HEK293T (cell line): ENCODE data around the gene ZNF396.

Experiments
- CTCF ChIA-PET: fragments of 350-600 bp; formaldehyde crosslinking; extraction: SDS; loops from one replicate; lab custom pipeline; 2021; ENCODE audit warnings: antibody characterized with exemption, inconsistent platforms; lab: Yijun Ruan, JAX
- POLR2A ChIA-PET: fragments of 350-600 bp; formaldehyde crosslinking; extraction: SDS; loops from one replicate; lab custom pipeline; 2020; ENCODE audit warnings: antibody characterized with exemption, inconsistent platforms; lab: Yijun Ruan, JAX
- DNase-seq: peaks from one replicate; pipeline ENCODE4 v3.0.0; 2012; ENCODE audit warnings: mixed read lengths; ENCODE audit errors: extremely low spot score
- ARNT ChIP-seq: fragments of 450-650 bp; IDR thresholded peaks from 2 replicates; pipeline ENCODE4 v1.6.1; 2017; ENCODE audit warnings: mild to moderate bottlenecking
- BHLHE40 ChIP-seq: fragments of 450-650 bp; IDR thresholded peaks from 2 replicates; pipeline ENCODE4 v1.6.1; 2016; ENCODE audit warnings: mild to moderate bottlenecking, moderate library complexity, borderline replicate concordance
- CTBP1 ChIP-seq: fragments of 450-650 bp; IDR thresholded peaks from 2 replicates; pipeline ENCODE4 v1.6.1; 2016; ENCODE audit warnings: borderline replicate concordance
- ELF4 ChIP-seq: fragments of 450-650 bp; IDR thresholded peaks from 2 replicates; pipeline ENCODE4 v1.6.1; 2017; ENCODE audit warnings: antibody characterized with exemption
- FOXA1 ChIP-seq: fragments of 450-650 bp; IDR thresholded peaks from 2 replicates; pipeline ENCODE4 v1.6.1; 2016; ENCODE audit warnings: mild to moderate bottlenecking
- FOXK2 ChIP-seq: fragments of 450-650 bp; IDR thresholded peaks from 2 replicates; pipeline ENCODE4 v1.6.1; 2016; ENCODE audit warnings: mild to moderate bottlenecking
- FOXM1 ChIP-seq: fragments of 450-650 bp; IDR thresholded peaks from 2 replicates; pipeline ENCODE4 v1.6.1; 2017; ENCODE audit warnings: mild to moderate bottlenecking, borderline replicate concordance
- HDGF ChIP-seq: fragments of 450-650 bp; IDR thresholded peaks from 2 replicates; pipeline ENCODE4 v1.6.1; 2017; ENCODE audit warnings: antibody characterized with exemption, borderline replicate concordance
- L3MBTL2 ChIP-seq: fragments of 450-650 bp; conservative IDR thresholded peaks from 2 replicates; pipeline ENCODE4 v1.6.1; 2016; ENCODE audit warnings: mild to moderate bottlenecking
- LEF1 ChIP-seq: fragments of 450-650 bp; IDR thresholded peaks from 2 replicates; pipeline ENCODE4 v1.6.1; 2017; ENCODE audit warnings: mild to moderate bottlenecking, borderline replicate concordance
- NFRKB ChIP-seq: fragments of 450-650 bp; IDR thresholded peaks from 2 replicates; pipeline ENCODE4 v1.6.1; 2016; ENCODE audit warnings: mild to moderate bottlenecking, moderate library complexity
- SP1 ChIP-seq: fragments of 450-650 bp; IDR thresholded peaks from 2 replicates; pipeline ENCODE4 v1.6.1; 2017
- SUZ12 ChIP-seq: fragments of 450-650 bp; IDR thresholded peaks from 2 replicates; pipeline ENCODE4 v1.6.1; 2016; ENCODE audit warnings: mild to moderate bottlenecking
- TARDBP ChIP-seq: fragments of 450-650 bp; IDR thresholded peaks from 2 replicates; pipeline ENCODE4 v1.6.1; 2016
- ZNF384 ChIP-seq: fragments of 450-650 bp; IDR thresholded peaks from 2 replicates; pipeline ENCODE4 v1.6.1; 2016
- TF ChIP-seq, protein P1 (sequence below): fragments of 450-650 bp; IDR thresholded peaks from 2 replicates; pipeline ENCODE4 v1.6.1; 2016

The ZNF396 gene

GRCh38 chr18:35337286-35337685 is 39.9 kb downstream of the ZNF396 start:
- no peak for DNase-seq
- TF ChIP-seq HDGF (no peak), FOXM1 (no peak), SUZ12 (no peak), ARNT (no peak)
- TF ChIP-seq, protein P1, sequence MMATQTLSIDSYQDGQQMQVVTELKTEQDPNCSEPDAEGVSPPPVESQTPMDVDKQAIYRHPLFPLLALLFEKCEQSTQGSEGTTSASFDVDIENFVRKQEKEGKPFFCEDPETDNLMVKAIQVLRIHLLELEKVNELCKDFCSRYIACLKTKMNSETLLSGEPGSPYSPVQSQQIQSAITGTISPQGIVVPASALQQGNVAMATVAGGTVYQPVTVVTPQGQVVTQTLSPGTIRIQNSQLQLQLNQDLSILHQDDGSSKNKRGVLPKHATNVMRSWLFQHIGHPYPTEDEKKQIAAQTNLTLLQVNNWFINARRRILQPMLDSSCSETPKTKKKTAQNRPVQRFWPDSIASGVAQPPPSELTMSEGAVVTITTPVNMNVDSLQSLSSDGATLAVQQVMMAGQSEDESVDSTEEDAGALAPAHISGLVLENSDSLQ: no peak
- ChIA-PET POLR2A (no interaction called here), CTCF (no interaction called here)

- DNase-seq: no peak
- ChIA-PET POLR2A (no interaction called here), CTCF (no interaction called here)
- TF ChIP-seq TARDBP: no peak
- TF ChIP-seq FOXA1: no peak
- no peak for TF ChIP-seq SUZ12
- TF ChIP-seq ZNF384: no peak
- no peak for TF ChIP-seq BHLHE40
- no peak for TF ChIP-seq LEF1
- TF ChIP-seq ARNT: no peak
- TF ChIP-seq NFRKB: no peak
- TF ChIP-seq ELF4: no peak
- no peak for TF ChIP-seq HDGF
- TF ChIP-seq, protein P1: no peak
- no peak for TF ChIP-seq FOXM1
- TF ChIP-seq FOXK2: no peak
- TF ChIP-seq SP1: no peak
Observed at GRCh38 chr18:35335866-35336265, 41.3 kb downstream of the ZNF396 start.

DNA sequence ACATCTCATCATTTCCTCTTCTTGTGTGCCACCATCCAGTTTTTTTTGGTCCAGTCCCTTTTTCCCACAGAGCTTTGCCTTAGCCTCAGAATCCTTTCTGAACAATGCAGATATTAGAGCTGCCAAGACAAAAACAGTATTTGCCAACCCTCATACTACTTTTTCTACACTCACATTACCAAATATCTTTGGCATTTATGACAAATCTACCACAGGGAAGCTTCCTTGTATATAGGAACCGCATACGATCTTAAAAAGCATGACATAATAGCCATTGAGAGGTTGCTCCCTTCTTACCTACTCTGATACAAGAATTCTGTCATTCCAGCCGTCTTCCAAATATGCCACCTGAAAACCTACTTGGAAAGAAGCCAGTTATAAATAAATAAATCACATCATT is 42.3 kb downstream of the ZNF396 start:
- CTCF ChIA-PET: no interaction called here
- POLR2A ChIA-PET: interaction anchor here (1.8 kb wide), 1 partner anchor 10 kb away, joined by 9 read pairs; the partner anchor contains the start of gene ZNF24

GRCh38 chr18:35334212-35334611 is 42.9 kb downstream of the ZNF396 start:
- ChIA-PET CTCF (no interaction called here), POLR2A (interaction anchor here (1.8 kb wide), 1 partner anchor 10 kb away, joined by 9 read pairs; the partner anchor contains the start of gene ZNF24)
- TF ChIP-seq L3MBTL2 (no peak), ELF4 (no peak), SUZ12 (no peak), BHLHE40 (no peak), LEF1 (no peak), CTBP1 (no peak), TARDBP (no peak), NFRKB (no peak), SP1 (no peak), FOXM1 (no peak)
- TF ChIP-seq, protein P1: no peak
- DNase-seq: no peak

More for the DNA sequence above, 42.3 kb downstream of the ZNF396 start:
- no peak for TF ChIP-seq CTBP1
- TF ChIP-seq ELF4: no peak
- no peak for TF ChIP-seq LEF1
- no peak for TF ChIP-seq TARDBP
- no peak for TF ChIP-seq ZNF384
- no peak for TF ChIP-seq BHLHE40
- no peak for TF ChIP-seq FOXM1
- no peak for TF ChIP-seq L3MBTL2
- no peak for TF ChIP-seq SUZ12
- no peak for TF ChIP-seq ARNT
- no peak for TF ChIP-seq SP1
- no peak for TF ChIP-seq HDGF
- no peak for TF ChIP-seq NFRKB
- TF ChIP-seq, protein P1: no peak
- no peak for DNase-seq

- DNase-seq: no peak
- ChIA-PET CTCF (interaction anchor here (0.6 kb wide), 1 partner anchor 15 kb away, joined by 3 read pairs; no protein-coding TSS in a partner anchor), POLR2A (interaction anchor here (1.0 kb wide), 1 partner anchor 10 kb away, joined by 3 read pairs; no protein-coding TSS in a partner anchor)
- no peak for TF ChIP-seq SUZ12
- TF ChIP-seq NFRKB: no peak
- no peak for TF ChIP-seq ELF4
- no peak for TF ChIP-seq FOXA1
- no peak for TF ChIP-seq FOXK2
- TF ChIP-seq BHLHE40: no peak
- TF ChIP-seq TARDBP: no peak
Observed at GRCh38 chr18:35331367-35332087, 45.6 kb downstream of the ZNF396 start.

GRCh38 chr18:35328868-35329267 is 48.3 kb downstream of the ZNF396 start:
- no peak for TF ChIP-seq LEF1
- no peak for DNase-seq
- ChIA-PET CTCF (no interaction called here), POLR2A (no interaction called here)
